ENCODE results near the gene NTM.
A peak's percentile ranks its signal among the peaks of the same experiment; 100 is the strongest.

Gene NTM

GRCh38 chr11:131681920-131682319, 311.5 kb downstream of the NTM start:
- H3K4me3 ChIP-seq (ENCODE audit: low read depth, low read length), result no peak overlapping the region
- no peak overlapping the region for H3K9ac ChIP-seq (ENCODE audit: low read depth, low read length)
- no peaks in the 10 kb centered on the region for H3K27me3 ChIP-seq (ENCODE audit: control insufficient read depth, insufficient read depth, low read length)
- no peaks in the 10 kb centered on the region for H3K9me3 ChIP-seq (ENCODE audit: control insufficient read depth, insufficient read depth, low read length)
- H3K4me1 ChIP-seq (ENCODE audit: control insufficient read depth, insufficient read depth, low read length), result peaks cover 5% of the 10 kb centered on the region
- H3K36me3 ChIP-seq (ENCODE audit: control insufficient read depth, insufficient read depth, low read length), result no peaks in the 10 kb centered on the region

DNA sequence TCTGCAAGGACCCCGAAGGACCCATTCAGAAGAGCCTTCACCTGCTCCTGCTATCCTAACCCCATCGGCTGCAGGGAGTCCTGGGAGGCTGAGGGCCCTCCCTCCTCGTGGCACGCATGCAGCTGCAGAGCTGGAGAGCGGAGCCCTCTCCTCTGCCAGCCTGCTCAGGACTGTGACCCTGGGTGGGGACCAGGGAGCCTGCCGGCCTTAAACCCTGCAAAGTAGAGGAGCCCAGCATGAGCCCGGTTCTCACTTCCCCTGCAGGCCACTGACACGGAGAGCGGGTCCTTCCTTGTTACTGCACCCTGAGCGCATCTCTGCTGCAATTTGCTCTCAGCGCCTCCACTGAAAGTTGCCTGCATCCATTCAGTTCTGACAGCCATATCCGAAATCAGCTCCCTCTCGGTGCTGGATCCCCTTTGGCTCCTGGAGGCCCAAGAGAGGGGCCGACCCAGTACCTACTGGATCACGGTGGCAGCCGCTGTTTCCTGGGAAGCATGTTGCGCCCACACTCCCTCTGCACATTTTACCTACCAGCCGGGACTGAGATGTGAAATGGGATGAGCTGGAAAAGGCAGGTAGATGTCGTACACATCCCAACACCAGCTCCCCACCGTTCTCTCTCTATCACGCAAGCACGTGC, 312.1 kb downstream of the NTM start:
- Histone ChIP-seq H3K36me3 (ENCODE audit: control insufficient read depth, insufficient read depth, low read length) (no peaks in the 10 kb centered on the region), H3K4me3 (ENCODE audit: low read depth, low read length) (no peak overlapping the region), H3K27me3 (ENCODE audit: control insufficient read depth, insufficient read depth, low read length) (no peaks in the 10 kb centered on the region), H3K4me1 (ENCODE audit: control insufficient read depth, insufficient read depth, low read length) (peaks cover 3% of the 10 kb centered on the region), H3K9me3 (ENCODE audit: control insufficient read depth, insufficient read depth, low read length) (no peaks in the 10 kb centered on the region), H3K9ac (ENCODE audit: low read depth, low read length) (no peak overlapping the region)

GRCh38 chr11:131683131-131683530, 312.7 kb downstream of the NTM start:
- Histone ChIP-seq H3K4me3 (ENCODE audit: low read depth, low read length) (no peak overlapping the region), H3K27me3 (ENCODE audit: control insufficient read depth, insufficient read depth, low read length) (peaks cover under 1% of the 10 kb centered on the region), H3K9ac (ENCODE audit: low read depth, low read length) (no peak overlapping the region), H3K9me3 (ENCODE audit: control insufficient read depth, insufficient read depth, low read length) (no peaks in the 10 kb centered on the region), H3K4me1 (ENCODE audit: control insufficient read depth, insufficient read depth, low read length) (no peaks in the 10 kb centered on the region), H3K36me3 (ENCODE audit: control insufficient read depth, insufficient read depth, low read length) (no peaks in the 10 kb centered on the region)

DNA sequence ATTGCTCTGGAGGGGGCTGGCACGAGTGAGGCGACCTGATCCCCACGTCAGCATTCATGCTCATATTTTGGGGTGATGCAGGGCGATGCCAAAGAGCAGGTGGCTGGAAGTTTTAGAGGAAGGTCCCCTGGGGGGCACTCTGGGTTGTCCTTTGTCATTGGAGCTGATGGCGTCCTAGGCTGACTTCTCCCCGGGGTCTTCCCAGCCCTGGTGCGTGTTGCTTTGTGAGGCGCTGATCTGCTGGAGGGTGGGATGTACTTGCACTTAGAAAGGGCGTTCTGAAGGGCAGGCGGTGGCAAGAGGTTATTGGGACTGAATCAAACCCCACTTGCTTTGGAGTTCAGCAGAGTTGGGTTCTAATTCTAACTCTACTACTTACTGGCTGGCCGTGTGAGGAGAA, 313.3 kb downstream of the NTM start:
- Histone ChIP-seq H3K4me3 (ENCODE audit: low read depth, low read length) (no peak overlapping the region), H3K36me3 (ENCODE audit: control insufficient read depth, insufficient read depth, low read length) (no peaks in the 10 kb centered on the region), H3K4me1 (ENCODE audit: control insufficient read depth, insufficient read depth, low read length) (no peaks in the 10 kb centered on the region), H3K9me3 (ENCODE audit: control insufficient read depth, insufficient read depth, low read length) (no peaks in the 10 kb centered on the region), H3K9ac (ENCODE audit: low read depth, low read length) (no peak overlapping the region), H3K27me3 (ENCODE audit: control insufficient read depth, insufficient read depth, low read length) (peaks cover 6% of the 10 kb centered on the region)

- Histone ChIP-seq H3K27me3 (ENCODE audit: control insufficient read depth, insufficient read depth, low read length) (peaks cover 10% of the 10 kb centered on the region), H3K9me3 (ENCODE audit: control insufficient read depth, insufficient read depth, low read length) (no peaks in the 10 kb centered on the region)
These were observed 314.0 kb downstream of the NTM start for GRCh38 chr11:131684111-131685060.

GRCh38 chr11:131685206-131685605, 314.8 kb downstream of the NTM start:
- no peaks in the 10 kb centered on the region for H3K9me3 ChIP-seq (ENCODE audit: control insufficient read depth, insufficient read depth, low read length)
- H3K9ac ChIP-seq (ENCODE audit: low read depth, low read length), result no peak overlapping the region
- H3K36me3 ChIP-seq (ENCODE audit: control insufficient read depth, insufficient read depth, low read length), result no peaks in the 10 kb centered on the region
- peaks cover 12% of the 10 kb centered on the region for H3K27me3 ChIP-seq (ENCODE audit: control insufficient read depth, insufficient read depth, low read length)
- H3K4me3 ChIP-seq (ENCODE audit: low read depth, low read length), result no peak overlapping the region
- no peaks in the 10 kb centered on the region for H3K4me1 ChIP-seq (ENCODE audit: control insufficient read depth, insufficient read depth, low read length)

More at GRCh38 chr11:131684111-131685060, 314.0 kb downstream of the NTM start:
- Histone ChIP-seq H3K36me3 (ENCODE audit: control insufficient read depth, insufficient read depth, low read length) (no peaks in the 10 kb centered on the region), H3K4me1 (ENCODE audit: control insufficient read depth, insufficient read depth, low read length) (no peaks in the 10 kb centered on the region), H3K9ac (ENCODE audit: low read depth, low read length) (no peak overlapping the region), H3K4me3 (ENCODE audit: low read depth, low read length) (no peak overlapping the region)

- Histone ChIP-seq H3K27me3 (ENCODE audit: control insufficient read depth, insufficient read depth, low read length) (peaks cover 12% of the 10 kb centered on the region), H3K4me1 (ENCODE audit: control insufficient read depth, insufficient read depth, low read length) (no peaks in the 10 kb centered on the region), H3K36me3 (ENCODE audit: control insufficient read depth, insufficient read depth, low read length) (no peaks in the 10 kb centered on the region)
These were observed 315.5 kb downstream of the NTM start for GRCh38 chr11:131685906-131686305.

DNA sequence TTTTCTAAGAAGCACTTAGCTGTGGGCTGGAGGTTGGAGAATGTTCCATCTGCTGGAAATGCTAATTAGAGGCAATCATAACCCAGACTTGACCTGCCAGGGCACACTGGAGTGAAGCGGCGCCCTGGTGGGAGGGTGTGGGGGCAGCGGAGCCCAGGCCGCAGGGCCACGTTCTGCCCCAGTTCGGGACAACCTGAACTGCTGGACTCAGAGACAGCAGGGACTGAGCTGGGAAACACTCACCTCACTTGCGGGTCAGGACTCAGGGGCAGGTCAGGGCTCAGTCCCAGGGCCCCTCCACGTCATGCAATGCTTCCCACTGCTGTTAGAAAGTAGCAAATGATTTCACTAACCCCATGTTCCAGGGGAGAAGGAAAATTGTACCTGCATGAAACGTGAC, 316.4 kb downstream of the NTM start:
- no peak overlapping the region for H3K4me3 ChIP-seq (ENCODE audit: low read depth, low read length)
- peaks cover 14% of the 10 kb centered on the region for H3K27me3 ChIP-seq (ENCODE audit: control insufficient read depth, insufficient read depth, low read length)
- H3K9me3 ChIP-seq (ENCODE audit: control insufficient read depth, insufficient read depth, low read length), result no peaks in the 10 kb centered on the region
- no peaks in the 10 kb centered on the region for H3K4me1 ChIP-seq (ENCODE audit: control insufficient read depth, insufficient read depth, low read length)
- no peaks in the 10 kb centered on the region for H3K36me3 ChIP-seq (ENCODE audit: control insufficient read depth, insufficient read depth, low read length)
- H3K9ac ChIP-seq (ENCODE audit: low read depth, low read length), result no peak overlapping the region

More at GRCh38 chr11:131685906-131686305, 315.5 kb downstream of the NTM start:
- H3K4me3 ChIP-seq (ENCODE audit: low read depth, low read length), result no peak overlapping the region
- H3K9ac ChIP-seq (ENCODE audit: low read depth, low read length), result no peak overlapping the region
- H3K9me3 ChIP-seq (ENCODE audit: control insufficient read depth, insufficient read depth, low read length), result no peaks in the 10 kb centered on the region

DNA sequence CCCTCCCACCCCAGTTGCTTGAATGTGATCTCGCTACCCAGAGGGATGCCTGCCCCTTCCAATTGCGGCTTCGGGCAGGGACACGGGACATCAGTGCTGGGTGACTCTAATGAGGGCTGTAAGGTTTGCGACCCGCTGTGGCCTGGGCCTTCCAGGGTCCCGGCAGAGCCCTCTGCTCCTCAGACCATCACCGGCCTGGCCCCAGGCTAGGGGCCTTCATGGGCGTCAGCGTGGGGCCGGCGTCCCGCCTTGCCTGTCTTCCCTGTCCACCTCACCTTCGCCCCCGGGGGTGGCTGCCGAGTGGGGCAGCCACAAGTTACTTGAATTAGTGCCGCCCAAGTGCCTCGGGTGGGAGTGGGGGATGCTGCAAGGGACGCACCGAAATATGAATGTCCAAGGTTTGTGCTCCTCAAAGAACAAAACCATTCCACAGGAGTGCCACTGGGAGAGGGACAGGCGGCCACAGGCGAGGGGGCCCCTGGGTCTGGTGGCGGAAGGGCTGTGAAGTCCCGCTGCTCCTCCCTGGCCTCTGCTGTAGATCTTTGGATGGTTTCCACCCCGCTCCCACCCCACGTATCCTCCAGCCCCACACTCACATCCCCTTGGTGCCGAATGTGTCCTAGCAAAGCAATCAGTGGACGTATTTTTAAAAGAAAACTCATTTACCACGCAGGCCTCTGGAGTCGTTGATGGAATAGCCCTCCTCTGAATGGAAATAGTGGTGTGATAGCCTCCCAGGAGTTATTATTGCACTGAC, 317.1 kb downstream of the NTM start:
- Histone ChIP-seq H3K4me1 (ENCODE audit: control insufficient read depth, insufficient read depth, low read length) (no peaks in the 10 kb centered on the region), H3K9ac (ENCODE audit: low read depth, low read length) (no peak overlapping the region), H3K27me3 (ENCODE audit: control insufficient read depth, insufficient read depth, low read length) (peaks cover 21% of the 10 kb centered on the region), H3K4me3 (ENCODE audit: low read depth, low read length) (no peak overlapping the region), H3K9me3 (ENCODE audit: control insufficient read depth, insufficient read depth, low read length) (no peaks in the 10 kb centered on the region), H3K36me3 (ENCODE audit: control insufficient read depth, insufficient read depth, low read length) (no peaks in the 10 kb centered on the region)

GRCh38 chr11:131688048-131688693, 317.8 kb downstream of the NTM start:
- Histone ChIP-seq H3K9ac (ENCODE audit: low read depth, low read length) (no peak overlapping the region), H3K27me3 (ENCODE audit: control insufficient read depth, insufficient read depth, low read length) (peaks cover 28% of the 10 kb centered on the region), H3K36me3 (ENCODE audit: control insufficient read depth, insufficient read depth, low read length) (no peaks in the 10 kb centered on the region), H3K9me3 (ENCODE audit: control insufficient read depth, insufficient read depth, low read length) (no peaks in the 10 kb centered on the region), H3K4me1 (ENCODE audit: control insufficient read depth, insufficient read depth, low read length) (no peaks in the 10 kb centered on the region), H3K4me3 (ENCODE audit: low read depth, low read length) (peak overlapping the region; percentile 30)
